Breast epithelium (tissue), 4 donors: ENCODE data around the gene KCNJ1. TPM values are rescaled to one million over a fixed set of nuclear protein-coding genes. Genes with fewer than 3 reads are reported as not detected.
A peak's percentile ranks its signal among the peaks of the same experiment; 100 is the strongest.

ENCODE experiments used
- DNase-seq, 2 donors: peaks; one replicate each; pipeline ENCODE4 v3.0.0-alpha.2; 2019; ENCODE audit warnings: low spot score in 2 of 2
- H3K27ac ChIP-seq, 2 donors: fragments of 200-600 bp; sonication (generic) in 1 of 2; one replicate each; pipeline ENCODE4 v1.5.1; 2016 to 2019; ENCODE audit warnings: mild to moderate bottlenecking in 1 of 2
- H3K27me3 ChIP-seq, 2 donors: fragments of 200-600 bp; sonication (generic) in 1 of 2; one replicate each; pipeline versions ENCODE4 v1.5.1 to v1.6.0; 2017 to 2019; ENCODE audit warnings: control low read depth in 1 of 2, mild to moderate bottlenecking in 1 of 2
- H3K36me3 ChIP-seq: fragments of 200-600 bp; one replicate; pipeline ENCODE4 v1.5.1; 2019
- H3K4me1 ChIP-seq, 2 donors: fragments of 200-600 bp; sonication (generic); one replicate each; pipeline ENCODE4 v1.5.1; 2016 to 2019; ENCODE audit warnings: control low read depth in 1 of 2
- H3K4me3 ChIP-seq, 3 donors: fragments of 200-600 bp; sonication (generic); 1 replicate in 2 of 3; 2 replicates in 1 of 3; pipeline ENCODE4 v1.5.1; 2016 to 2019; ENCODE audit warnings: mild to moderate bottlenecking in 3 of 3, moderate library complexity in 2 of 3
- H3K9me3 ChIP-seq, 2 donors: fragments of 200-600 bp; sonication (generic) in 1 of 2; one replicate each; pipeline ENCODE4 v1.5.1; 2016 to 2019; ENCODE audit warnings: control low read depth in 1 of 2
- POLR2A ChIP-seq: fragments of 450-650 bp; IDR thresholded peaks from one replicate; pipeline ENCODE4 v1.6.1; 2016; ENCODE audit warnings: antibody characterized with exemption, mild to moderate bottlenecking, moderate library complexity
- POLR2AphosphoS5 ChIP-seq, 3 donors: sonication (generic); formaldehyde crosslinking; IDR thresholded peaks; one replicate each; pipeline ENCODE4 v1.6.1; 2017; ENCODE audit warnings: antibody characterized with exemption in 3 of 3
- intact Hi-C: fragments of 100-400 bp; cut with DNase I; formaldehyde crosslinking; loops from one replicate; pipeline ENCODE4 v1.15.1; 2023; ENCODE audit warnings: low total_unique reads
- total RNA-seq, 3 donors: library from RNA; depleted of rRNA; stranded (reverse); fragments of >200 nt; gene quantifications; one replicate each; pipeline ENCODE4 v1.1.0, GENCODE V29; 2016
- TF ChIP-seq, protein P1 (sequence below), 3 donors: fragments of 450-650 bp; IDR thresholded peaks; one replicate each; pipeline ENCODE4 v1.5.1; 2016 to 2017; ENCODE audit warnings: antibody characterized with exemption in 3 of 3, mild to moderate bottlenecking in 3 of 3, moderate library complexity in 3 of 3

KCNJ1 gene
- total RNA-seq, 3 donors from 2014 or later = 0.16 TPM; not detected in 2

DNA sequence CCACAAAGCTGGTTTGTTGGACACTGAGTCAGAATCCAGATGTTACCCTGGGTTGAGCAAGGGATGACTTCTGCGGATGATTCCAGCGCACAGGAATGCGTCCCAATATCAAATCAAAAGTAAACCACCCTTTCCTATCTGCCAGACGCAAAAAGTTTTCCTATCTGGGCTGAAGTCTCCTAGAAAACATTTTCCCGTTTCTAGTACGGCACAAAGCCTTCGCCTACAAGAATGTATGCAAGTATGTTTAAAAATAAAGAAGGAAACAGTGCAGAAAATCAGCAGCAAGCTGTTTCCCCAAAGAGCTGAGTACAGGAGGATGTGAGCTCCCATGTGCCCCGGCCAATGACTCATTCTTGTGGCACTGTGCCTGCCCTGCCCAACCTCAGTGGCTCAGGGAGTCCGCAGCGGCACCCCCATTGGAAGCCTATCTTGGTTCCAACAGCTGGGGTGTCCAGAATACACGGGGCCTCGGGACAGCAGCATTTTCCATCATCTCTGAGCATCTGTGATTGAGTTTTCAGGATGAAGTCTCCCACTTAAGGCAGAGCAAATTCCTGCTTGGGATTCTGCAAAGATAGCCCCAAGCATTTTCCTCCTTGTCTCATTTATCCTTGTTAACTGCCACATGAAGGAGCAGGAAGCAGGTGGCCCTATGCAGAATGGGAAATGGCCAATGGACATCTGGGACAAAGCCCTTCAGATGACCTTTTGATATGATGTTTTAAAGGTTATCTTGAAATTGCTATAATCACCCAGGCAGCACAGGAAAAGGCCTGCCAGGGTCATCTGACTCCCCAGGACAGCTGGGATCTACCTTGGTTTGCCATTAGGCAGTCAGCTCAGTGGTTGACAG lies 41.5 kb upstream of the KCNJ1 start:
- no peak for TF ChIP-seq POLR2A
- peak in 1 of 3 donors; percentile 29 for TF ChIP-seq POLR2AphosphoS5 (IDR thresholded peaks at IDR 0.05)
- DNase-seq = peak in 1 of 2 donors; percentile 66
- peaks cover 0 to 5% of the 10 kb centered on the region in 2 donors for H3K4me1 ChIP-seq
- no peaks in the 10 kb centered on the region for H3K36me3 ChIP-seq
- H3K4me3 ChIP-seq = no peak overlapping the region
- intact Hi-C loops = no loop called here
- no peaks in the 10 kb centered on the region for H3K9me3 ChIP-seq
- no peaks in the 10 kb centered on the region for H3K27me3 ChIP-seq
- no peak overlapping the region for H3K27ac ChIP-seq

DNA sequence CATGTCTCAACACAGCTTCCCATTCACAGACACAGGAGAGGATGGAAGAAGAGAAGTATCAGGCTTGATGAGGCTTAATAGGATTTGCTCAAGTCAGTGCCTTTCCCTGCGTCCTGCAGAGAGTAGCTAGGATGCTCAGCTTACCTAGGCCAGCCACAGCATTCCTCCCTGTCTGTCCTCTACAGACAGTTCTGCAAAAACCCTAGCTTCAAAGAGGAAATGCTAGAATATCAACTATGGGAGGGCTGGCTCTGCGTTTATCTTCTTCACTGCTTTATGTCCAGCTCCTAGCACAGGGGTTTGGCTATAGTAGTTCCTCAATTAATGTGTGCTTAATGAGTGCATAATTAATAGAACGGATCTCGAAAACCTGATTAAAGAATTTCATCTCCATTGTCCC lies 40.5 kb upstream of the KCNJ1 start:
- TF ChIP-seq, protein P1, sequence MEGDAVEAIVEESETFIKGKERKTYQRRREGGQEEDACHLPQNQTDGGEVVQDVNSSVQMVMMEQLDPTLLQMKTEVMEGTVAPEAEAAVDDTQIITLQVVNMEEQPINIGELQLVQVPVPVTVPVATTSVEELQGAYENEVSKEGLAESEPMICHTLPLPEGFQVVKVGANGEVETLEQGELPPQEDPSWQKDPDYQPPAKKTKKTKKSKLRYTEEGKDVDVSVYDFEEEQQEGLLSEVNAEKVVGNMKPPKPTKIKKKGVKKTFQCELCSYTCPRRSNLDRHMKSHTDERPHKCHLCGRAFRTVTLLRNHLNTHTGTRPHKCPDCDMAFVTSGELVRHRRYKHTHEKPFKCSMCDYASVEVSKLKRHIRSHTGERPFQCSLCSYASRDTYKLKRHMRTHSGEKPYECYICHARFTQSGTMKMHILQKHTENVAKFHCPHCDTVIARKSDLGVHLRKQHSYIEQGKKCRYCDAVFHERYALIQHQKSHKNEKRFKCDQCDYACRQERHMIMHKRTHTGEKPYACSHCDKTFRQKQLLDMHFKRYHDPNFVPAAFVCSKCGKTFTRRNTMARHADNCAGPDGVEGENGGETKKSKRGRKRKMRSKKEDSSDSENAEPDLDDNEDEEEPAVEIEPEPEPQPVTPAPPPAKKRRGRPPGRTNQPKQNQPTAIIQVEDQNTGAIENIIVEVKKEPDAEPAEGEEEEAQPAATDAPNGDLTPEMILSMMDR (IDR thresholded peaks at IDR 0.05) = no peak
- no peak for TF ChIP-seq POLR2AphosphoS5 (IDR thresholded peaks at IDR 0.05)
- Histone ChIP-seq H3K4me1 (peaks cover 0 to 5% of the 10 kb centered on the region in 2 donors), H3K36me3 (no peaks in the 10 kb centered on the region), H3K27me3 (no peaks in the 10 kb centered on the region), H3K4me3 (no peak overlapping the region), H3K27ac (no peak overlapping the region), H3K9me3 (no peaks in the 10 kb centered on the region)
- intact Hi-C loops = no loop called here
- no peak for DNase-seq

- DNase-seq = no peak
- H3K27ac ChIP-seq = no peak overlapping the region
- H3K4me3 ChIP-seq = peak overlapping the region in 2 of 3 donors; percentile 54 to 83
- intact Hi-C loops = no loop called here
- H3K27me3 ChIP-seq = no peaks in the 10 kb centered on the region
- no peaks in the 10 kb centered on the region for H3K36me3 ChIP-seq
- TF ChIP-seq POLR2A = no peak
- no peak for TF ChIP-seq POLR2AphosphoS5 (IDR thresholded peaks at IDR 0.05)
- TF ChIP-seq, protein P1 (IDR thresholded peaks at IDR 0.05) = no peak
- H3K4me1 ChIP-seq = peaks cover 0 to 5% of the 10 kb centered on the region in 2 donors
- no peaks in the 10 kb centered on the region for H3K9me3 ChIP-seq
Measured at GRCh38 chr11:128906185-128907050, 39.3 kb upstream of the KCNJ1 start.

DNA sequence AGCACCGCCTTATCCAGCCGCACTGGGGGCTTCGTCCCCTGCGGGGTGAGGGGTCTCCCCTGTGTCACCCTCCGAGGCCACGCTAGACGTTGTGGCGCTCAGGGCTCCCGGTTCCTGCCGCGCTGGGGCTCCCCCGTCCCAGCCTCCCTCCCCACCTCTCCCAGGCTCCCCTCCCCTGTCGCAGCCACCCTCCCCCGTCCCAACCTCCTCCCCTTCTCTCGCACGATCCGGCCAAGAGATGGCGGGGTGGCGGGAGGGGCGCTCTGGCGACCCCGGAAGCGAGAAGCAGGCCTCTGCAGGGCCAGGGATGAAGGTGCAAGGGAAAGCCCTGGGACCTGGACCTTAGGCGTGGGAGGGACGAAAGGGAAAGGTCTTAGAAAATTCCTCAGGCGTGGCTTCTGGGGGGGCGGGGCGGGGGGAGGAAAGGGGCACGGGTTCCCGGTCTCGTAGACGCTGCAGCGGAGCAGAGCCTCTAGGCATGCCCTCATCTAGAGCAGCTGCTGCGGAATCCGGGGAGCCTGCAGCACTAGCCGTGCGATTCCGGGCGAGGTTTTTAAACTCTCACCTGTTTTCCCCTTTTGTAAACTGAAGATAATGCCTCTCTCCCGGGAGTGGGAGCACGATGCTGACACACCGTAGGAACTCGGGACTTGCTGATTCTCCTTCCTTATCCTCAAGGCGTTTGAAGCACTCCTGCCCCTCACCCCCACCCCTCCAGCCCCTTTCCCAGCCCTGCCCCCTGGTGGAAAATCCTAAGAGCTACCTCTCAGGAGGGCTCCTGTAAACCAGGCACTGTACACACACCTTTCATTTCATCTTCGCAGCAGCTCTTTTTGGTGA lies 38.5 kb upstream of the KCNJ1 start:
- H3K36me3 ChIP-seq = no peaks in the 10 kb centered on the region
- peaks cover 0 to 5% of the 10 kb centered on the region in 2 donors for H3K4me1 ChIP-seq
- intact Hi-C loops = no loop called here
- TF ChIP-seq, protein P1 (IDR thresholded peaks at IDR 0.05) = no peak
- TF ChIP-seq POLR2A (no peak), POLR2AphosphoS5 (IDR thresholded peaks at IDR 0.05) (no peak)
- DNase-seq = no peak
- H3K27ac ChIP-seq = peak overlapping the region; percentile 25 to 69
- no peaks in the 10 kb centered on the region for H3K9me3 ChIP-seq
- H3K27me3 ChIP-seq = no peaks in the 10 kb centered on the region
- peak overlapping the region; percentile 54 to 83 (median 55) for H3K4me3 ChIP-seq

- H3K9me3 ChIP-seq = no peaks in the 10 kb centered on the region
- H3K27me3 ChIP-seq = no peaks in the 10 kb centered on the region
- intact Hi-C loops = no loop called here
- TF ChIP-seq, protein P1 (IDR thresholded peaks at IDR 0.05) = no peak
- TF ChIP-seq POLR2A (no peak), POLR2AphosphoS5 (IDR thresholded peaks at IDR 0.05) (no peak)
- peaks cover 0 to 5% of the 10 kb centered on the region in 2 donors for H3K4me1 ChIP-seq
- no peaks in the 10 kb centered on the region for H3K36me3 ChIP-seq
- H3K27ac ChIP-seq = peak overlapping the region; percentile 25 to 69
- peak overlapping the region; percentile 54 to 83 (median 55) for H3K4me3 ChIP-seq
- no peak for DNase-seq
Measured at GRCh38 chr11:128904656-128905344, 37.7 kb upstream of the KCNJ1 start.
